K562 (cell line): ENCODE results near the gene PRUNE1. TPM values are rescaled to one million over a fixed set of nuclear protein-coding genes. Genes with fewer than 3 reads are reported as not detected.
A peak's percentile ranks its signal among the peaks of the same experiment; 100 is the strongest.

Experiments used
- CBX5 ChIP-seq: IDR thresholded peaks from 2 replicates; pipeline ENCODE4 v1.6.1; 2014; ENCODE audit warnings: low read depth, borderline replicate concordance
- CSDE1 ChIP-seq, 2 experiments: fragments of 450-650 bp; IDR thresholded peaks; 2 replicates each; pipeline ENCODE4 v1.6.1; 2016; ENCODE audit warnings: mild to moderate bottlenecking in 1 of 2
- E2F6 ChIP-seq, 2 experiments: IDR thresholded peaks; 2 replicates each; pipeline ENCODE4 v1.6.1; 2011; ENCODE audit warnings: borderline replicate concordance in 1 of 2, control low read depth in 1 of 2, low read depth in 1 of 2, low read length in 1 of 2, mild to moderate bottlenecking in 1 of 2, mixed read lengths in 1 of 2, moderate library complexity in 1 of 2; ENCODE audit not compliant: insufficient read depth in 1 of 2, insufficient read length in 1 of 2, poor library complexity in 1 of 2, severe bottlenecking in 1 of 2; ENCODE audit errors: extremely low read depth in 1 of 2
- MTF1 ChIP-seq: fragments of 250-450 bp; sonication (Bioruptor Pico); IDR thresholded peaks from 2 replicates; pipeline ENCODE4 v1.9.0; 2021; ENCODE audit warnings: moderate library complexity, mild to moderate bottlenecking, inconsistent platforms, borderline replicate concordance
- NR3C1 ChIP-seq: sonication (generic); formaldehyde crosslinking; IDR thresholded peaks from 2 replicates; pipeline ENCODE4 v1.8.1; 2022; ENCODE audit warnings: missing genetic modification reagents
- PRPF4 ChIP-seq: fragments of 200-400 bp; formaldehyde crosslinking; IDR thresholded peaks from one replicate; pipeline ENCODE4 v1.6.1; 2017; ENCODE audit warnings: low read length, low read depth, mild to moderate bottlenecking; ENCODE audit not compliant: insufficient read depth, poor library complexity, severe bottlenecking
- RBFOX2 ChIP-seq: fragments of 200-400 bp; formaldehyde crosslinking; IDR thresholded peaks from 2 replicates; pipeline ENCODE4 v1.6.1; 2017; ENCODE audit warnings: low read depth, mild to moderate bottlenecking, low read length, moderate library complexity
- RBM25 ChIP-seq: fragments of 200-400 bp; formaldehyde crosslinking; IDR thresholded peaks from 2 replicates; pipeline ENCODE4 v1.6.1; 2018; ENCODE audit warnings: low read length, low read depth, moderate library complexity; ENCODE audit not compliant: severe bottlenecking
- RNF219 ChIP-seq: fragments of 250-450 bp; sonication (Bioruptor Pico); IDR thresholded peaks from 2 replicates; pipeline ENCODE4 v1.5.0; 2022; ENCODE audit warnings: mild to moderate bottlenecking
- SPI1 ChIP-seq: IDR thresholded peaks from 2 replicates; pipeline ENCODE4 v1.6.1; 2011; ENCODE audit warnings: low read depth, low read length, control low read depth, borderline replicate concordance
- STAT5B ChIP-seq: fragments of 250-450 bp; sonication (Bioruptor Pico); IDR thresholded peaks from 2 replicates; pipeline ENCODE4 v1.8.0; 2021; ENCODE audit warnings: mild to moderate bottlenecking, inconsistent platforms
- ZBTB8A ChIP-seq: fragments of 450-650 bp; IDR thresholded peaks from 2 replicates; pipeline ENCODE4 v1.6.1; 2018; ENCODE audit warnings: mild to moderate bottlenecking, moderate library complexity; ENCODE audit not compliant: partially characterized antibody
- polyA plus RNA-seq, 8 experiments: library from polyadenylated mRNA; depleted of rRNA in 4 of 8; stranded (reverse) in 5 of 8; unstranded in 3 of 8; fragments of >200 nt; fragmentation: Nextera tagmentation in 2 of 8; fragmentation: Illumina TruSeq in 1 of 8; extraction: Ambion mirVana in 2 of 8; extraction: Trizol in 1 of 8; gene quantifications; 2 replicates each; pipeline versions ENCODE4 v1.2.1 to v1.2.3, GENCODE V29; 2011 to 2014; ENCODE audit warnings: inconsistent platforms in 1 of 8, missing spikeins in 1 of 8
- total RNA-seq, 7 experiments: library from RNA; depleted of rRNA in 6 of 7; stranded (reverse); fragments of >200 nt in 6 of 7; fragmentation: Illumina TruSeq in 2 of 7; extraction: Trizol in 2 of 7; gene quantifications; 2 replicates each; pipeline versions ENCODE4 v1.2.1 to v1.2.3, GENCODE V29; 2011 to 2021; ENCODE audit warnings: low replicate concordance in 1 of 7
- TF ChIP-seq, protein P1 (sequence below): fragments of 450-650 bp; IDR thresholded peaks from one replicate; pipeline ENCODE4 v1.6.1; 2018; ENCODE audit warnings: mild to moderate bottlenecking, moderate library complexity; ENCODE audit not compliant: partially characterized antibody
- TF ChIP-seq, protein P2 (sequence below): sonication (generic); formaldehyde crosslinking; IDR thresholded peaks from 2 replicates; pipeline ENCODE4 v1.8.0; 2023; ENCODE audit warnings: mild to moderate bottlenecking, missing genetic modification reagents
- TF ChIP-seq, protein P3 (sequence below): sonication (generic); formaldehyde crosslinking; IDR thresholded peaks from 2 replicates; pipeline ENCODE4 v1.8.1; 2023; ENCODE audit warnings: mild to moderate bottlenecking, missing genetic modification reagents

The PRUNE1 gene
- total and polyA plus RNA-seq, 9 of the 15 experiments (the other 6 are each of a cell fraction or from before 2014, with no cell fraction given), result 16.7 to 48.3 (median 26.2) TPM

GRCh38 chr1:150974580-150975478, 33.4 kb upstream of the PRUNE1 start, which contains the start of gene CERS2 (continued):
- TF ChIP-seq RNF219, result no peak
- no peak for TF ChIP-seq ZBTB8A
- TF ChIP-seq, protein P1, sequence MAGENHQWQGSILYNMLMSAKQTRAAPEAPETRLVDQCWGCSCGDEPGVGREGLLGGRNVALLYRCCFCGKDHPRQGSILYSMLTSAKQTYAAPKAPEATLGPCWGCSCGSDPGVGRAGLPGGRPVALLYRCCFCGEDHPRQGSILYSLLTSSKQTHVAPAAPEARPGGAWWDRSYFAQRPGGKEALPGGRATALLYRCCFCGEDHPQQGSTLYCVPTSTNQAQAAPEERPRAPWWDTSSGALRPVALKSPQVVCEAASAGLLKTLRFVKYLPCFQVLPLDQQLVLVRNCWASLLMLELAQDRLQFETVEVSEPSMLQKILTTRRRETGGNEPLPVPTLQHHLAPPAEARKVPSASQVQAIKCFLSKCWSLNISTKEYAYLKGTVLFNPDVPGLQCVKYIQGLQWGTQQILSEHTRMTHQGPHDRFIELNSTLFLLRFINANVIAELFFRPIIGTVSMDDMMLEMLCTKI, result no peak
- no peak for TF ChIP-seq PRPF4
- TF ChIP-seq NR3C1 (CRISPR knock-in tag), result no peak
- TF ChIP-seq RBFOX2, result peak; percentile 80
- no peak for TF ChIP-seq STAT5B (CRISPR knock-in tag)
- TF ChIP-seq RBM25, result no peak
- TF ChIP-seq, protein P2, sequence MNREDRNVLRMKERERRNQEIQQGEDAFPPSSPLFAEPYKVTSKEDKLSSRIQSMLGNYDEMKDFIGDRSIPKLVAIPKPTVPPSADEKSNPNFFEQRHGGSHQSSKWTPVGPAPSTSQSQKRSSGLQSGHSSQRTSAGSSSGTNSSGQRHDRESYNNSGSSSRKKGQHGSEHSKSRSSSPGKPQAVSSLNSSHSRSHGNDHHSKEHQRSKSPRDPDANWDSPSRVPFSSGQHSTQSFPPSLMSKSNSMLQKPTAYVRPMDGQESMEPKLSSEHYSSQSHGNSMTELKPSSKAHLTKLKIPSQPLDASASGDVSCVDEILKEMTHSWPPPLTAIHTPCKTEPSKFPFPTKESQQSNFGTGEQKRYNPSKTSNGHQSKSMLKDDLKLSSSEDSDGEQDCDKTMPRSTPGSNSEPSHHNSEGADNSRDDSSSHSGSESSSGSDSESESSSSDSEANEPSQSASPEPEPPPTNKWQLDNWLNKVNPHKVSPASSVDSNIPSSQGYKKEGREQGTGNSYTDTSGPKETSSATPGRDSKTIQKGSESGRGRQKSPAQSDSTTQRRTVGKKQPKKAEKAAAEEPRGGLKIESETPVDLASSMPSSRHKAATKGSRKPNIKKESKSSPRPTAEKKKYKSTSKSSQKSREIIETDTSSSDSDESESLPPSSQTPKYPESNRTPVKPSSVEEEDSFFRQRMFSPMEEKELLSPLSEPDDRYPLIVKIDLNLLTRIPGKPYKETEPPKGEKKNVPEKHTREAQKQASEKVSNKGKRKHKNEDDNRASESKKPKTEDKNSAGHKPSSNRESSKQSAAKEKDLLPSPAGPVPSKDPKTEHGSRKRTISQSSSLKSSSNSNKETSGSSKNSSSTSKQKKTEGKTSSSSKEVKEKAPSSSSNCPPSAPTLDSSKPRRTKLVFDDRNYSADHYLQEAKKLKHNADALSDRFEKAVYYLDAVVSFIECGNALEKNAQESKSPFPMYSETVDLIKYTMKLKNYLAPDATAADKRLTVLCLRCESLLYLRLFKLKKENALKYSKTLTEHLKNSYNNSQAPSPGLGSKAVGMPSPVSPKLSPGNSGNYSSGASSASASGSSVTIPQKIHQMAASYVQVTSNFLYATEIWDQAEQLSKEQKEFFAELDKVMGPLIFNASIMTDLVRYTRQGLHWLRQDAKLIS (CRISPR knock-in tag), result 0 out of 2 replicates have a peak, but pooled peaks have one; percentile 79
- no peak for TF ChIP-seq SPI1
- TF ChIP-seq E2F6 (IDR thresholded peaks at IDR 0.05; ENCODE audit: borderline replicate concordance in 1 of 2, extremely low read depth in 1 of 2, insufficient read depth in 1 of 2, insufficient read length in 1 of 2, low read depth in 1 of 2, low read length in 1 of 2, poor library complexity in 1 of 2, severe bottlenecking in 1 of 2), result peak in 1 of 2 experiments; percentile 23
- no peak for TF ChIP-seq MTF1 (CRISPR knock-in tag)
- no peak for TF ChIP-seq CBX5
- TF ChIP-seq CSDE1 (IDR thresholded peaks at IDR 0.05), result no peak
- TF ChIP-seq, protein P3, sequence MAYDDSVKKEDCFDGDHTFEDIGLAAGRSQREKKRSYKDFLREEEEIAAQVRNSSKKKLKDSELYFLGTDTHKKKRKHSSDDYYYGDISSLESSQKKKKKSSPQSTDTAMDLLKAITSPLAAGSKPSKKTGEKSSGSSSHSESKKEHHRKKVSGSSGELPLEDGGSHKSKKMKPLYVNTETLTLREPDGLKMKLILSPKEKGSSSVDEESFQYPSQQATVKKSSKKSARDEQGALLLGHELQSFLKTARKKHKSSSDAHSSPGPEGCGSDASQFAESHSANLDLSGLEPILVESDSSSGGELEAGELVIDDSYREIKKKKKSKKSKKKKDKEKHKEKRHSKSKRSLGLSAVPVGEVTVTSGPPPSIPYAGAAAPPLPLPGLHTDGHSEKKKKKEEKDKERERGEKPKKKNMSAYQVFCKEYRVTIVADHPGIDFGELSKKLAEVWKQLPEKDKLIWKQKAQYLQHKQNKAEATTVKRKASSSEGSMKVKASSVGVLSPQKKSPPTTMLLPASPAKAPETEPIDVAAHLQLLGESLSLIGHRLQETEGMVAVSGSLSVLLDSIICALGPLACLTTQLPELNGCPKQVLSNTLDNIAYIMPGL (CRISPR knock-in tag), result 0 out of 2 replicates have a peak, but pooled peaks have one; percentile 36
